Measurements from ENCODE around the gene MT1A. TPM values are rescaled to one million over a fixed set of nuclear protein-coding genes. Genes with fewer than 3 reads are reported as not detected.
A peak's percentile ranks its signal among the peaks of the same experiment; 100 is the strongest.

Gene MT1A
- total RNA-seq, 1 experiment from 2014 or later: 52.1 TPM

- peak overlapping the region in 1 of 2 experiments; percentile 22; a peak in 1 of 4 replicates for H3K4me3 ChIP-seq (ENCODE audit: low read depth in 2 of 2, low read length in 2 of 2)
- ChIA-PET POLR2A (no interaction called here), CTCF (no interaction called here)
- H3K4me1 ChIP-seq (ENCODE audit: control insufficient read depth, insufficient read depth, low read length): peaks cover 16% of the 10 kb centered on the region
- TF ChIP-seq REST (IDR thresholded peaks at IDR 0.05; ENCODE audit: insufficient read depth in 1 of 2, low read depth in 2 of 2, low read length in 1 of 2): no peak
- TF ChIP-seq SIN3A (IDR thresholded peaks at IDR 0.05; ENCODE audit: borderline replicate concordance, insufficient read depth, low read depth, low read length): no peak
- no peak for TF ChIP-seq POLR2AphosphoS5 (IDR thresholded peaks at IDR 0.05; ENCODE audit: low read depth, low read length)
- no peak for TF ChIP-seq CTCF (IDR thresholded peaks at IDR 0.05)
- TF ChIP-seq TCF7L2 (IDR thresholded peaks at IDR 0.05; ENCODE audit: low read depth, low read length): no peak
- ATAC-seq: no peak
- intact Hi-C loops (cut with micrococcal nuclease; ENCODE audit: unreplicated experiment): no loop called here
- H3K36me3 ChIP-seq (ENCODE audit: control insufficient read depth, insufficient read depth, low read length): no peaks in the 10 kb centered on the region
- no peak overlapping the region for H3K27ac ChIP-seq (ENCODE audit: low read length)
- BruUV-seq (replicated peaks): no TSS peak
- no peaks in the 10 kb centered on the region for H3K9me3 ChIP-seq (ENCODE audit: control insufficient read depth, insufficient read depth, low read depth, low read length)
- in situ Hi-C loops (cut with HindIII; ENCODE audit: low pct_unique_long_range_greater_than_20kb, low sequenced_read_pairs): no loop called here
- H3K27me3 ChIP-seq (ENCODE audit: control insufficient read depth, insufficient read depth, low read length): no peaks in the 10 kb centered on the region
- DNase-seq (ENCODE audit: low read depth, low spot score): no peak
These were observed 5.6 kb upstream of the MT1A start for GRCh38 chr16:56632848-56633365.

DNA sequence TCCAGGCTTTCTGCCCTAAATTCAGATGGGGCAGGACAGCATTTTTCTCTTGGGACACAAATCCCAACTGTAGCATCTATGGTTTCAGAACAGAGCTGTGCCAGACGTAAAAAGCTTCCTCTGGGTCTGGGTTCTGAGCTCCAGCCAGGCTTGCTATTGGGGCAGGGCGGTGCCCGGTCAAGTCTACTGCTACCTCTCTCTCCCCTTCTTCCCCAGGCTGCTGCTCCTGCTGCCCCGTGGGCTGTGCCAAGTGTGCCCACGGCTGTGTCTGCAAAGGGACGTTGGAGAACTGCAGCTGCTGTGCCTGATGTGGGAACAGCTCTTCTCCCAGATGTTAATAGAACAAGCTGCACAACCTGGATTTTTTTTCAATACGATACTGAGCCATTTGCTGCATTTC lies 4.9 kb upstream of the MT1A start:
- POLR2A ChIA-PET: no interaction called here
- no peak for TF ChIP-seq TCF7L2 (IDR thresholded peaks at IDR 0.05; ENCODE audit: low read depth, low read length)
- TF ChIP-seq CTCF (IDR thresholded peaks at IDR 0.05): no peak
- TF ChIP-seq SIN3A (IDR thresholded peaks at IDR 0.05; ENCODE audit: borderline replicate concordance, insufficient read depth, low read depth, low read length): no peak
- no peak for TF ChIP-seq REST (IDR thresholded peaks at IDR 0.05; ENCODE audit: insufficient read depth in 1 of 2, low read depth in 2 of 2, low read length in 1 of 2)
- TF ChIP-seq POLR2AphosphoS5 (IDR thresholded peaks at IDR 0.05; ENCODE audit: low read depth, low read length): no peak
- Histone ChIP-seq H3K4me1 (ENCODE audit: control insufficient read depth, insufficient read depth, low read length) (peaks cover 13% of the 10 kb centered on the region), H3K4me3 (ENCODE audit: low read depth in 2 of 2, low read length in 2 of 2) (no peak overlapping the region), H3K9me3 (ENCODE audit: control insufficient read depth, insufficient read depth, low read depth, low read length) (no peaks in the 10 kb centered on the region), H3K36me3 (ENCODE audit: control insufficient read depth, insufficient read depth, low read length) (no peaks in the 10 kb centered on the region), H3K27me3 (ENCODE audit: control insufficient read depth, insufficient read depth, low read length) (no peaks in the 10 kb centered on the region), H3K27ac (ENCODE audit: low read length) (no peak overlapping the region)
- CTCF ChIA-PET: no interaction called here
- intact Hi-C loops (cut with micrococcal nuclease; ENCODE audit: unreplicated experiment) (no loop called here), in situ Hi-C loops (cut with HindIII; ENCODE audit: low pct_unique_long_range_greater_than_20kb, low sequenced_read_pairs) (no loop called here)
- BruUV-seq (replicated peaks): no TSS peak
- ATAC-seq (no peak), DNase-seq (ENCODE audit: low read depth, low spot score) (no peak)
